ENCODE measurements around the gene PRKRA. TPM values are rescaled to one million over a fixed set of nuclear protein-coding genes. Genes with fewer than 3 reads are reported as not detected.

PRKRA gene
- total RNA-seq, 1 donor from 2014 or later, result 45.1 TPM

DNA sequence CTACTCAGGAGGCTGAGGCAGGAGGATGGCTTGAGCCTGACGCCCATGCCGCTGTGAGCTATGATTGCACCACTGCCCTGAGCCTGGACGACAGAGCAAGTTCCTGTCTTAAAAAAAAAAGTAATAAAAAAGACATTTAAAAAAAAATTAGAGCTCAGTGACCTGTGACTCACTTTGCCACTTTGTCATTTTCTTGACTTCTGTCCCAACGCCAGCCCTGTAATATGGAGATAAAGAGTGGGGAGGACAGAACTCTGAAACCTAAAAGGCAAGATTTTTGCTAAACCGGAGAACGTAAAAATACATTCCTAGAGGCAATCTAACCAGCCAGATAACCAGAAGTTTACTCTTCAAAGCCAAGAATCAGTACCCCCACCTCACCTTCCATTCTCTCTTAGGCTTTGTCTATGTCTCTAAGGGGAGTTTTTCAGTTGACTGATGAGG is 49.0 kb downstream of the PRKRA start:
- DNase-seq (ENCODE audit: low spot score), result no peak
- H3K36me3 Mint-ChIP-seq (ENCODE audit: low read depth), result peaks cover 2% of the 10 kb centered on the region
- no peak overlapping the region for H3K4me3 Mint-ChIP-seq
- no peaks in the 10 kb centered on the region for H3K9me3 Mint-ChIP-seq
- H3K27me3 Mint-ChIP-seq (ENCODE audit: insufficient read depth), result no peaks in the 10 kb centered on the region
- no peak overlapping the region for H3K27ac Mint-ChIP-seq
- H3K4me1 Mint-ChIP-seq (ENCODE audit: low read depth), result peaks cover 48% of the 10 kb centered on the region
- intact Hi-C loops (cut with micrococcal nuclease), result no loop called here

- peaks cover 19% of the 10 kb centered on the region for H3K4me1 Mint-ChIP-seq (ENCODE audit: low read depth)
- no peak overlapping the region for H3K27ac Mint-ChIP-seq
- peaks cover 6% of the 10 kb centered on the region for H3K27me3 Mint-ChIP-seq (ENCODE audit: insufficient read depth)
- H3K9me3 Mint-ChIP-seq, result no peaks in the 10 kb centered on the region
- peaks cover 2% of the 10 kb centered on the region for H3K36me3 Mint-ChIP-seq (ENCODE audit: low read depth)
- H3K4me3 Mint-ChIP-seq, result no peak overlapping the region
- intact Hi-C loops (cut with micrococcal nuclease), result loop anchor here (1.0 to 5.0 kb wide), 3 partner anchors 17 to 285 kb away; partner anchors contain the start of genes PJVK, PRKRA and RBM45
- no peak for DNase-seq (ENCODE audit: low spot score)
These were observed 53.9 kb downstream of the PRKRA start for GRCh38 chr2:178397002-178397605.

DNA sequence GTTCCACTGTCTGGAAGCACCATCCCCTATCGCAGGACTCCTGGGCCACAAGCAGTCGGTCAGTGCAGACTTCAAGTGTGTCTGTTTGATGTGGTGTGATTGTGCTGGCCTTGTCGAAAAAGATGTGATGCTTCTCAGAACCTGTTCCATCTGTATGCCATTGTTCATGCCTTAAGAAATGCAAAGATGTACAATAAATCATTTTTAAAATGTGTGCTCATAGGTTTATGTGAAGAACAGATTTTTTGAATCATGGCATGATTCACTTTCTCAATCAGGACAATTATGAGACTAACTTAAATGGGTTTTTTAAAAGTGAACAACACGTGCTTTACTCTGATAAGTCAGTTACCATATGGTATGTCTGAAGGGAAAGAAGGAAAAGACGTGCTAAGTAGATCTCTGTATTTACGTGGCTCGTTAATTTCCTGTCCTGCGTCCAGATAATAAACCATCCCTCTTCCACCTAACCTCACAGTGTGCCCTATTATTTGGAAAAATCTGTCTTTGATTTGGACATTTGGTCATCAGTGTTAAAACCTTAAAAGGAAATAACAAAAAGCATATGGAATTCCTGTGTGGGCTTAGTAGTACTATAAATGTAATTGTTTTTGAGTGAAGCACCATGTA is 54.9 kb downstream of the PRKRA start:
- Mint-ChIP-seq H3K4me1 (ENCODE audit: low read depth) (peaks cover 9% of the 10 kb centered on the region), H3K36me3 (ENCODE audit: low read depth) (no peaks in the 10 kb centered on the region), H3K9me3 (no peaks in the 10 kb centered on the region), H3K27ac (no peak overlapping the region), H3K27me3 (ENCODE audit: insufficient read depth) (peaks cover 7% of the 10 kb centered on the region), H3K4me3 (no peak overlapping the region)
- intact Hi-C loops (cut with micrococcal nuclease), result loop anchor here (1.0 to 5.0 kb wide), 3 partner anchors 8 to 284 kb away; partner anchors contain the start of genes PJVK, PRKRA and RBM45
- DNase-seq (ENCODE audit: low spot score), result no peak

DNA sequence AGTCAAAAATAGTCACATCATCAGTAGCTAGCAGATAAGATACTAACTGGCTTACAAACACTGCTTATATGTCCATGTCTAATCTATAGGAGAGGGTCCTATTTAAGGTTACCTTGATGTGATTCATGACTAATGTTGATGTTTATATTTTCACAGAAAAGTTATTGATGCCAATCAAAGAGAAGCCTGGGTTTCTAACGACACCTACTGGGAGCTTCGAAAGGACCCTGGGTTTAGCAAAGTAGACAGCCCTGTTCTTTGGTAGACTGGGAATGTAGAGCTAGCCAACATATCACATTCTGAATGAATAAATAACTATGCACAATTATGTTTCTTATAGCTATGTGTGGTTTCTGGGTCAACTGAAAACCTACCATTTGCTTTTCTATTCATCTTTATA is 55.7 kb downstream of the PRKRA start:
- DNase-seq (ENCODE audit: low spot score), result no peak
- Mint-ChIP-seq H3K4me1 (ENCODE audit: low read depth) (peaks cover 8% of the 10 kb centered on the region), H3K27ac (no peak overlapping the region), H3K27me3 (ENCODE audit: insufficient read depth) (peaks cover 10% of the 10 kb centered on the region), H3K4me3 (no peak overlapping the region), H3K36me3 (ENCODE audit: low read depth) (no peaks in the 10 kb centered on the region), H3K9me3 (no peaks in the 10 kb centered on the region)
- intact Hi-C loops (cut with micrococcal nuclease), result loop anchor here (5.0 kb wide), 1 partner anchor 283 kb away; the partner anchor contains the start of gene RBM45

DNA sequence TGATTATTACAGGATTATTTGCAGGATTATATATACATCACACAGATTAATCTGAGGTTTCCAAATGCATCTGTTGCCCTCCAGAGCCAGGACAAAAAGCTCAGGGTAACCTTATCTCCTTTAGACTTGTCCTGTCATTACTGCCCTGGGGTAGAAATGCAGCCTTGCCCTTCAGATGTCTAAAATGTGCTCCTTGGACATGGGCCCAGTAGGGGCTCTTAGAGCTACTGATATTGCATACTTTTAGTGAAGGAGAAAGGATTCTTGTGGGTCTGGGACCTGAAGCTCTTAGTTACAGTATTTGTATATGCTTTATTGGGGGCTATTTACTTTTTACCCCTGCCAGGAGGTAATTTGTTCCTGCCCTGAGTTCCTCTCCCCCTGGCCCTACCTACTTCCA is 56.1 kb downstream of the PRKRA start:
- peaks cover 10% of the 10 kb centered on the region for H3K27me3 Mint-ChIP-seq (ENCODE audit: insufficient read depth)
- H3K27ac Mint-ChIP-seq, result no peak overlapping the region
- H3K4me3 Mint-ChIP-seq, result no peak overlapping the region
- intact Hi-C loops (cut with micrococcal nuclease), result loop anchor here (5.0 kb wide), 1 partner anchor 283 kb away; the partner anchor contains the start of gene RBM45
- H3K9me3 Mint-ChIP-seq, result no peaks in the 10 kb centered on the region
- no peaks in the 10 kb centered on the region for H3K36me3 Mint-ChIP-seq (ENCODE audit: low read depth)
- peaks cover 8% of the 10 kb centered on the region for H3K4me1 Mint-ChIP-seq (ENCODE audit: low read depth)
- DNase-seq (ENCODE audit: low spot score), result no peak

DNA sequence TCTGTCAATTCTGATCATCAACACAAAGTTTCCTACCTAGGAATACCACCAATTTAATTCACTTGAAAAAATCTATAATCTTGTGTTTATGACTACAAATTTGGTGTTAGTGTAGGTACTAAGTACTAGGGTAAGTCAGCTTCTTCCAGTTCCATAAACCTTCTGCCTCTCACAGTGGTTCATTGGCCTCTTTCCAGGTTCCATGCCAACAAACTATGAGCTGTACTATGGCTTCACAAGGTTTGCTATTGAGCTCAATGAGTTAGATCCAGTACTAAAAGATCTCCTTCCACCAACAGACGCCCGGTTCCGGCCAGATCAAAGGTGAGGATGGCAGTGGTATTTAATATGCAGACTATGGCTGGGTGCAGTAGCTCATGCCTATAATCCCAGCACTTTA is 58.8 kb downstream of the PRKRA start:
- no peaks in the 10 kb centered on the region for H3K9me3 Mint-ChIP-seq
- intact Hi-C loops (cut with micrococcal nuclease), result no loop called here
- no peak overlapping the region for H3K27ac Mint-ChIP-seq
- peaks cover 10% of the 10 kb centered on the region for H3K27me3 Mint-ChIP-seq (ENCODE audit: insufficient read depth)
- H3K4me3 Mint-ChIP-seq, result no peak overlapping the region
- peaks cover 11% of the 10 kb centered on the region for H3K36me3 Mint-ChIP-seq (ENCODE audit: low read depth)
- DNase-seq (ENCODE audit: low spot score), result no peak
- H3K4me1 Mint-ChIP-seq (ENCODE audit: low read depth), result peaks cover 14% of the 10 kb centered on the region

DNA sequence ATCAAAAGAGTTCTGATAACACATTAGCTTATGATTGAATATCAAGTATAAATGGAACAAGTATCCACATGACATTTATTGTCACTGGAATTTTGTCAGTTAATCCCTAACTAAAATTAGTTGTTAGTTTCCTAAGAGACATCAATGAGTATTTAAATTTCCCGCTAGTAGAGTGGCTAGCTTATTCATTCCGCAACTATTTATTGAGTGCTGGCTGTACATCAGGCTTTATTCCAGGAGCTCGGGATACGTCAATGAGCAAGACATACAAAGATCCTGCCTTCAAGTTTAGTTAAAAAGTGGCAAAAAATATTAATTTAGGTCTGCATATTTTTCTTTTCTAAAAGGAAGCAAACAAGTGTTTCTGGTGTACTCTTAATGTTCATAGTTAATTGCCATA is 59.3 kb downstream of the PRKRA start:
- H3K4me3 Mint-ChIP-seq, result no peak overlapping the region
- H3K27ac Mint-ChIP-seq, result no peak overlapping the region
- intact Hi-C loops (cut with micrococcal nuclease), result no loop called here
- peaks cover 16% of the 10 kb centered on the region for H3K4me1 Mint-ChIP-seq (ENCODE audit: low read depth)
- no peak for DNase-seq (ENCODE audit: low spot score)
- no peaks in the 10 kb centered on the region for H3K9me3 Mint-ChIP-seq
- H3K27me3 Mint-ChIP-seq (ENCODE audit: insufficient read depth), result peaks cover 10% of the 10 kb centered on the region
- peaks cover 13% of the 10 kb centered on the region for H3K36me3 Mint-ChIP-seq (ENCODE audit: low read depth)

DNA sequence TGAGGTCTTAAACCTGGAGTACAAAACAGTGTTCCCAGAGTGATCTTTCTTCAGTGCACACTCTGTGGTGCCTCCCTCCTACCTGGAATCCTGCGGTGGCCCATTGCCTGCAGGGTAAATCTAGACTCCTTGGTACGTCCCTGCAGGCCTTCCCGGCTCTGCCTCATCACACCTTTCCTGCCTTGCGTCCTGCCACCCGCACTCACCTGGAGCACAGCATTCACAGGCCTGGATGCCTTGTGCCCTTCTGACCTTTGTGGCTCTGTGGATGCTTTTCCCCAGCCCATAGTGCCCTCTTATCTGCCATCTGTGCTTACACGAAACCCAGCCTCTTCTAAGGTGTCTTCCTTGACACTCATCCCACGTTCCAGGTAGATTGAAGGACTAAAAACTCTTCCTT is 62.7 kb downstream of the PRKRA start:
- Mint-ChIP-seq H3K27ac (peak overlapping the region; percentile 18), H3K27me3 (ENCODE audit: insufficient read depth) (peaks cover 6% of the 10 kb centered on the region), H3K9me3 (no peaks in the 10 kb centered on the region), H3K4me3 (no peak overlapping the region), H3K4me1 (ENCODE audit: low read depth) (peaks cover 16% of the 10 kb centered on the region), H3K36me3 (ENCODE audit: low read depth) (peaks cover 15% of the 10 kb centered on the region)
- DNase-seq (ENCODE audit: low spot score), result no peak
- intact Hi-C loops (cut with micrococcal nuclease), result no loop called here

GRCh38 chr2:178386986-178387597 is 63.9 kb downstream of the PRKRA start:
- no peak for DNase-seq (ENCODE audit: low spot score)
- intact Hi-C loops (cut with micrococcal nuclease), result no loop called here
- Mint-ChIP-seq H3K27ac (peak overlapping the region; percentile 11), H3K36me3 (ENCODE audit: low read depth) (peaks cover 15% of the 10 kb centered on the region), H3K4me1 (ENCODE audit: low read depth) (peaks cover 16% of the 10 kb centered on the region), H3K9me3 (no peaks in the 10 kb centered on the region), H3K4me3 (no peak overlapping the region), H3K27me3 (ENCODE audit: insufficient read depth) (peaks cover 7% of the 10 kb centered on the region)

- H3K4me1 Mint-ChIP-seq (ENCODE audit: low read depth), result peaks cover 27% of the 10 kb centered on the region
- H3K27me3 Mint-ChIP-seq (ENCODE audit: insufficient read depth), result peaks cover 3% of the 10 kb centered on the region
- intact Hi-C loops (cut with micrococcal nuclease), result no loop called here
- peaks cover 15% of the 10 kb centered on the region for H3K36me3 Mint-ChIP-seq (ENCODE audit: low read depth)
- H3K9me3 Mint-ChIP-seq, result no peaks in the 10 kb centered on the region
- no peak overlapping the region for H3K27ac Mint-ChIP-seq
- H3K4me3 Mint-ChIP-seq, result no peak overlapping the region
- no peak for DNase-seq (ENCODE audit: low spot score)
These were observed 65.3 kb downstream of the PRKRA start for GRCh38 chr2:178385595-178386148.

DNA sequence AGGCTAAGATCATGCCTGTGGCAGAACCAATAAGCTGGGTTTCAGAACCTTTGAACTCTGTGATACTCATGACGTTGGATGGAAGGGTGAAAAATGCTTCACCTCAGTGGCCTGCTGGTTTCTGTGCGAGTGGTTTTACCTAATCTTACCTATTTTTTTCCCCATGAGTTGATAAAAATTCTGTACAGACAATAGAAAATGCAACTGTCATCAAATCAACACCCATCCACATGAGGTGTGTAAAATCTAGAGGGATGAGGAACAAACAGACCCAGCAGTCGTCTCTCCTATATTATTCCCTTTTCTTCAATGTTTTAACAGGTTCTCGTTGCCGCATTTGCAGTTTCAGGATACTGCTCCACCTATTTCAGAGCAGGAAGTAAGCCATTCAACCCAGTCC is 67.3 kb downstream of the PRKRA start:
- Mint-ChIP-seq H3K4me3 (no peak overlapping the region), H3K9me3 (no peaks in the 10 kb centered on the region), H3K36me3 (ENCODE audit: low read depth) (peaks cover 13% of the 10 kb centered on the region), H3K4me1 (ENCODE audit: low read depth) (peaks cover 29% of the 10 kb centered on the region), H3K27ac (no peak overlapping the region), H3K27me3 (ENCODE audit: insufficient read depth) (peaks cover 8% of the 10 kb centered on the region)
- DNase-seq (ENCODE audit: low spot score), result no peak
- intact Hi-C loops (cut with micrococcal nuclease), result no loop called here
